SHP77 treated with DMSO at 0.1 percent for 48 hours (cell line): ENCODE data around the gene ABHD4.
"Not testable (repeated sequence)": the region's sequence is repeated elsewhere in the genome, so short reads cannot be mapped to it uniquely, and the experiment has no call there.

Source experiments
- DNase-seq: peaks from one replicate; lab custom pipeline; 2025; lab: John Stamatoyannopoulos, UW

Gene ABHD4

DNA sequence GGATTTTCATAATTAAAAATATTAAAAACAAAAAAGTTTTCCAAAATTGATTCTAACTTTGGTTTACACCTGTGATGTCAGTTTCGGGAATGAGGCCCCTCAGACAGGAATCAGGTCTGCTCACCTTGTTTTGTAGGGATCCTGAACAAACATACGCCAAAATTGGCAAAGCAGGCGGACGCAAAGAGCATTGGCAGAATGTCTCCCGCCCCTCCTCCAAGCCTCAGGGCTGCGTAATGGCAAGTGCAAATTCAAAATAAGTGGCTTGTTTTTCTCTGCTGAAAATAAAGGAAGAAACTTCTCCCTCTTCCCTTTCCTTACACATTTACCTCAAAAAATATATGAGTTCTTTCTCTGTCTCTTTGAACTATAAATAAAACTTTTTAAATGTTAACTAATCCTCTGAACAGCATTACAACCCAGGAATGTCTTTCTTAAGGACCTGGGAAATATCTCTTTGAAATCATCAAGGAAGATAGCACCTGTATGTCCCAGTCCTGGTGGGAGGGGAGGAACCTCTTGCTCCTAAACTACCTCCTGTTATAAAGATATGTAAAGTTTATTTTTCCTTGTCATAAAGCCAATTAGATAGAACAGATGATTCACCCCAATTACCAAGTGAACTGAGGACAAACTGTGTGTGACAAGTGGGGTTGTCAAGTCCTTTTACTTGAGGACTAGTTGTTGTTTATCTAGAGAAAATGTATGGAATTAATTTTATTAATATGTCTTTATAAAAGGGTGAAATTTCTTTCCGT, 29.6 kb downstream of the ABHD4 start:
- no peak for DNase-seq

DNA sequence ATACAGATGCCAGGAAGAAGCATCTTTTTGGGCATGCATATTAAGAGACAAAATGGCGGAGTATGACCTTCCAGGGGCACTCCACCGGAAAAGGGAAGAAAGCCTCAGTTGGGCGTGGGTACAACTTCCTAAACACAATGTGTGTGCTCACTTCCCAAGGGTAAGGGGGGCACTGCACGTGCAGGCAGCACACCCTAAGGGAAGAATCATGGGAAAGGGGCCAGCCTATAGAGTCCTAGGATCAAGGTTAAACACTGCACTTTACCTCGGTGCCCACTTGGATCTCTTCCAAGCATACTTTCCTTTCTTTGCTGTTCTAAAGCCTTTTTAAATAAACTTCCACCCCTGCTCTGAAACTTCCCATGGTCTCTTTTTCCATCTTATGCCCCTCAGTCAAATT, 31.3 kb downstream of the ABHD4 start:
- DNase-seq: no peak

DNA sequence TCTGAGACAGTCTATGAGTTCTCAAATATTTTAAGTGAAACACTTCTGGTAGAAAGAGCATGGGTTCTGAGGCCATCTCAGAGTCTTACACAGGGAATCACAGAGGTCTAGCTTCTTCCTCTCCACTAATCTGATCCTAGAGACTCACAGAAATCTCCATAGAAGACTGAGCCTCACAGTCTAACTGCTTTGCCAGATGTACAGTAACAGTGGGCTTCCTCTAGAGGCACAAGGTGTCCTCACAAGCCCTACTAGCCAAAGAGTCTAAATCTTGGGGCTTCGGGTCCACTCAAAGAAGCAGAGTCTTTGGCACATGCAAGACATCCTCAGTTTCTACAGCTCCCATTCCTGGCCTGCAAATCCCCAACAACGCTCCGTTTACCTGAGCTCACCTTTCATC, 32.0 kb downstream of the ABHD4 start:
- no peak for DNase-seq

DNA sequence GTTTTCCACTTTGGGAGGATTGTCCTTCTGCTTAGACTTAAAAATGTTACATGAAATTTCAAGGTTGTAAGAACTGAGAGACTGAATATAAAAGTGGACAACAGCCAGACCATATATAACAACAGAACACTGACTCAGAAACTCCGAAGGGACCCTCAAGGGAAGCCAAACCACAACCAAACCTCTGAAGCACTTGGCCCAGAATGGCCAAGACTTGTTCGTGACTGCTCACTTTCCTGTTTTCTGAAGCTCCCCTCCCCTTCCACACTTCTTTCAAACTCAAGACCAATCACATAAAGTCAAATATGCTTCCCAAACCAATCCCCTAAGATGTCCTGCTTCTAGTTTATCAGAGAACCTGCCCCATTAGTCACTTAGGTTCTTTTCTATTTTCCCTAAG, 32.4 kb downstream of the ABHD4 start:
- no peak for DNase-seq

DNA sequence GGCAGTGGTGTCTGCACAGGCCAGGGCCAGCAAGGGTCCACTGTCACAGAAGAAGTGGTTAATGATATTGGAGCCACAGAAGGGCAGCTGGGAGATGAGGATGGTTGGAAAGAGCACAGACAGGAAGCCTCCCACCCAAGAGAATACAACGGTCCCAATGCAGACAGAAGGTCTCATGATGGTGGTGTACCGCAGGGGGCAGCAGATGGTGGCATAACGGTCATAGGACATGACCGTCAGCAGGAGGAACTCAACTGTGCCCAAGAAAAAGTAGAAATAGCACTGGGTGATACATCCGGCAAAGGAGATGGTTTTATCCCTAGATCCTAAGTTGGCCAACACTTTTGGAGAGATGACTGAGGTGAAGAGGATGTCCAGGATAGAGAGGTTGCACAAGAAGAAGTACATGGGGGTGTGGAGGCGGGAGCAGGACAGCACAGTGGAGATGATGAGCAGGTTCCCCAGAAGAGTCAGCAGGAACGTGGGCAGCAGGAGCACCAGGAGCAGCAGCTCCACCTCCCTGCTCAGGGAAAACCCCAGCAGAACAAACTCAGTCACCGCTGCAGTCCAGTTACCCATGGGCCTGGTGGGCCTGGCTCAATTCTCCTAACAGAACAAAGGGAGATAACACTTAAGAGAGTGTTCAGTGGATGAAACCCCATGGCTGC, 36.3 kb downstream of the ABHD4 start:
- no peak for DNase-seq

DNA sequence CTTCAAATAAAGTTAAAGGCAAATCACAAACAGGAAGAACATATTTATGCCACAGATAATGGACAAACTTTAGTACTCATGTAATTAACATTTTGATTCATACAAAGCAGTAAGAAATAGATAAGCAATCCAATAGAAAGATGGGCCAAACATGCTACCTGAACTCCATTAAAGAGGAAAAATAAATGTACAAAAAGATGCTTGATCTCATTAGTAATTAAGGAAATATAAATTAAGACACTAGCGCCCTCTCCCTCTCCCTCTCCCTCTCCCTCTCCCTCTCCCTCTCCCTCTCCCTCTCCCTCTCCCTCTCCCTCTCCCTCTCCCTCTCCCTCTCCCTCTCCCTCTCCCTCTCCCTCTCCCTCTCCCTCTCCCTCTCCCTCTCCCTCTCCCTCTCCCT, 37.9 kb downstream of the ABHD4 start:
- not testable (repeated sequence) for DNase-seq

DNA sequence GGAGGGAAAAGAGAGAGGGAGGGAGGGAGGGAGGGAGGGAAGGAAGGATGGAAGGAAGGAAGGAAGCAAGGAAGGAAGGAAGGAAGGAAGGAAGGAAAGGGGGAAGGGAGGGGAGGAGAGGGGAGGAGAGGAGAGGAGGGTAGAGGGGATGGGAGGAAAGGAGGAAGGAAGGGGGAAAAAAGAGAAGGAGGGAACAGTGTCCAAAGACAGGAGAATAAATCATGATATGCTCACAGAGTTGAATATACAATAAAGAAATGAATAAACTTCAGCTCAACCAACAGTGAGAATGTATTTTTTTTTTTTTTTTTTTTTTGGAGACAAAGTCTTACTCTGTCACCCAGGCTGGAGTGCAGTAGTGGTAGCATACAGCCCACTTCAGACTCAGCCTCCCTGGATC, 42.1 kb downstream of the ABHD4 start:
- no peak for DNase-seq

DNA sequence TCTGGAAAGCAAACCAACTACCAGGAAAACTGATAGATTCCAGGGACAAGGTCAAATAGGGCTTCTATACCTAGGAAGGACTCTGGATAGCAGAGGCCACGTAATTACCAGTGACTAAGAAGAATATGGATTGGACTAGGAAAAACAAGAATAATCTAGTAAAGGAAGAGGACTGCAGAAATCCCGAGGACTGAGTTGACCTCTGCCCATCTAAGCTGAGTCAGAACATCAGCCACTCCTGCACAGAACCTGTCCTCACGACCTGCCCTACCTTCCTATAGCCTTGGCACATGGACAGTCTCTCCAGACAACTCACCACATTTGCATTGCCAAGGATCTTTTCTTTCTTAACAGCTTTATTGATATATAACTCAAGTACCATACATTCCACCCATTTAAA, 43.7 kb downstream of the ABHD4 start:
- no peak for DNase-seq

DNA sequence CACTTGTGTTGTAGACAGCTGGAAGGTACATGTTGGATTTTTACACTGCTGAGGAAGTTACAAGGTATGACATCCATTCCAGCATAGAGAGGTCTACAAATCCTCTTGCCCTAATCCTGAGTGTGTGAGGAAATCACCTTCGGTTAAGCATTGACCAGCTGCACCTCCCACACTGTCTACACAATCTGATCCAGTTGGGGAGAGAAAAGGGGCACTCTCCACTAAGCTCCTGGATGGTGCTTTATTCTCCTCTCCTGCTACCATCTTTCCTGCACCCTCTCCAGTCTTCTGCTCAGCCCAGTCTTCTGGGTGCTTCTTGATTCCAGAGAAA, 46.2 kb downstream of the ABHD4 start, which contains the start of gene OR6J1:
Gene OR6J1, minus strand, starts transcription at position 48 of the 331 bp plus-strand sequence. CDS start 9,541 bp downstream, outside the sequence.
- DNase-seq: no peak

DNA sequence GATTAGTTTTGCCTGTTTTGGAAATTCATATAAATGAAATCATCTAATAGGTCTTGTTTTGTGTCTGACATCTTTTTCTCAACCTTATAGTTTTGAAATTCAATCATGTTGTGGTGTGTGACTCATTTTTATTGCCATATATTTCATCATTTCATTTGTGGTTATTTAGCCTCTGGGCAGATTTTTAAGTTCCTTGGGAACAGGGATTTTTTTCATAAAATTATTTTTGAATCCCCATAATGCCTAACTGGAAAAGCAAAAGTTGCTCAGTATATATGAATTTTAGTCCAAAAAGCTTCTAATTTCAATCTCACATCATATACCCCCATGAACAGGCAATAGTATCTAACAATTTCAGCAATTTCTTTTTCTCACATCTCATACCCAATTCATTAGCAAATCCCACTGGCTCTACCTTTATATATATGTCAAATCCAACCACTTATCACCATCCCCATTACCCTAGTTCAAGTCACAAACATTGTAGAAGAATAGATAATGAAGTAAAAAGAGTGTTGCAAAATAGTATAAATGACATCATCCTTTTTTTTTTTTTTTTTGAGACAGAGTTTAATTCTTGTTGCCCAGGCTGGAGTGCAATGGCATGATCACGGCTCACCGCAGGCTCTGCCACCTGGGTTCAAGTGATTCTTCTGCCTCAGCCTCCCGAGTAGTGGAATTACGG, 48.6 kb downstream of the ABHD4 start:
- no peak for DNase-seq

DNA sequence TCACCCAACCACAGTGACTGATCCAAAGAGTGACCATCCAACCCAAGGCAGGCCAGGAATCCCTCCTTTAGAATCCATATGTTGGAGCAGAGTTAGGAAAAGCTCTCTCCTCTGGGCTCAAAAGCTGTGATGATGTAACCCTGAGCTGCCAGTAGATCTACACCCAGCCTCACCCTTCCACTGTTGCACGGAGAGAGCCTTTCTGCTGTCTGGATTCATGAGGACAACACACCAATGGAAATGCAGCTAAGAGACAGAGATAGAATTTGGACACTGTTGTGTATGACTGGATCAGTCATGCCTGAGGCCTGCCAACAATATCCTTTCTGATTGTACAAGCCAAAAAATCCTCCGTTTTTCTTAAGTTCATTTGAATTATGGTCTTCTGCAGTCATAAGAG, 50.4 kb downstream of the ABHD4 start:
- DNase-seq: no peak

DNA sequence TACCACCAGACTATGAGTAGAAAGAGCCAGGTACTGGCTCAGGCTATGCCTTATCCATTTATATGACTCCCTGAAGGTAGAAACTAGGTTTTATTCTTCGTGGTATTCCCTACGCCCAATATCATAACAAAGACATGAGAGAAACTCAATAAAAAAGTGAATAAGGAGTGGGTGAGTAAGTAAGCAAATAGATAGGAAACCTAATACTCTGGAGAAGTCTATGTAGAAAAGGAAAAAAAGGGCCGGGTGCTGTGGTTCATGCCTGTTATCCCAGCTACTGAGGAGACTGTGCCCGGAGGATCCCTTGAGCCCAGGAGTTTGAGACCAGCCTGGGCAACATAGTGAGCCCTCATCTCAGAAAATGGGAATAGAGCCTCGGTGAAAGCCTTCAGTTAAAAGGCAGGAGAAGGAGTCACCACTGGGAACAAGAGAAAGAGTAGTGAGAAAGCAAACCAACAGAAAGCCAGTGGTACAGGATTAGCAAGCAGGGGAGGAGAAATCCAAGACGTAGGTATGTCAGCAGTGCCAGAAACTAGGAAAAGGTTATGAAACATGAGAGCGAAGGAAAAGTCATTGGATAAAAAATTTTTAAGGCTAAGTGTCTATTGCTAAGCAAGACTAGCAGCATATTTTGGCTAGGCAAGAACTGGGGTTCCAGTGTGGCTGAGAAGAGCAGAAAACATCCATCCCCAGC, 52.1 kb downstream of the ABHD4 start:
- DNase-seq: no peak

DNA sequence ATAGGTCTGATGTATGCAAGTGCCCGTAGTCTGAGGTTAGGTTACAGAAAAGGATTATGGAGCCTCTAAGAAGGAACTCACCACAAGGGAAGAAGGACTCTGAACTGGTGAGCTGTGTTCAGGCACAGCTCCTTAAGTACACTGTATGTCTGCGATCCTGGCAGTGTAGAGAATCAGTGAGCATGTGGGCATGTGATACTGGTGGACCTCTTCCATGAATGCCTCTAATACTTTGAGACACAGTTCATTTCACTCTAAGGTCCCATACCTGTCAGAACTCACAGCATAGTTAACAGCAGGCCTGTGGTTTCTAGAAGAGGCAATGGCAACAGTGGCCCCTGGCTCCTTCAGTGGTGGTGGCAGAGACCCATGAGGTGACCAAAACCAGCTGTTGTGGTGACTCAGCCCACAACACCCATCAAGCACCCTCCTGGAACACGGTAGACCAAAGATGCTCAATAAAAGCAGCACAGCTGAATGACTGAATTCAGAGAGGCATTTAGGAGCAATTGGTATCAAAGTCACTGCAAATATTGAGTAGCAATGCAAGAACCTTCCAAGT, 52.9 kb downstream of the ABHD4 start:
- DNase-seq: no peak

DNA sequence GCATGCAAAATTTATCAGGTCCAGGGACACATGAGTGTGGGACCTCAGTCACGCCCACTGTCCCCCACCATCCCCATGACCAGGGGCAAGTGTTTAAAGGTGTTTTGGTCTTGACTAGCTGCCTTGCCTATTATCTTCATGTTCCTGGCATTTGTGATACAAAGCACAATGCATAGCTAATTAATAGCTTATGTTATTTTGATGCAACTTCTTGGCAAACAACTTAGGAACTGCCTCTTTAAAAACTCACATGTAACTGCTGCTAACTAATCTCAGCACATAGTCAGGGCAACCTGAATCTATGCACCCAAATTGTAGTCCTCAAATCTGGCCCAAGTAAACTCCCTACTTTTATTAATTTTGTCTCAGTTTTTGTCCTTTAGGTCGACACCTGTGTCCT, 53.5 kb downstream of the ABHD4 start:
- no peak for DNase-seq

DNA sequence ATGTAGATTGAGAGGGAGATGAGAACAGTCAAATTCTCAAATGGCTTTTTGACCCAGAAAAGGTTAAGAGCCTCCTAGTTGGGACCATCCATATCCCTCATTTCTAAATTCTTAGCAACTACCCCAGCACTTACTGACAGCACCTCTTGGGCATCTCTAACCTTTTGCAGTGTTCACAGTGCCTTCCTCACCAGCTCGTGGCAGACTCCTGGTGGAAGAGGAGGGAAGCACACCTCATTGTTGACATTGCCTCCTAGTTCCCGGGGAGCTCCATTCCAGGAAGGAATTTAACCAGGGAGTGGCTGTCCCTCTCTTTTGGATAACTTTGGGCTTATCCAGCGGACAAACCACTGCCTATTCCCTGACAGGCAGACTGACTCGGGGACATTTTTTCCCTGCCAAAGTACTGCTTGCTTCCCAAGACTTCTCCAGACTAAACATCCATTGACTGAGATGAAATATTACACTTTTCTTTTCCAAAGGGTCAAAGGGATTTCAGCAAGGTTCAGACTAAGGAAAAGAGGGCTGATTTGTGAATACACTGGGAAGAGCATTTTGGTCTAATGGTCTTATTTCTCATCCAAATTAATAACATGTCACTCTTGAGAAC, 55.0 kb downstream of the ABHD4 start:
- no peak for DNase-seq

DNA sequence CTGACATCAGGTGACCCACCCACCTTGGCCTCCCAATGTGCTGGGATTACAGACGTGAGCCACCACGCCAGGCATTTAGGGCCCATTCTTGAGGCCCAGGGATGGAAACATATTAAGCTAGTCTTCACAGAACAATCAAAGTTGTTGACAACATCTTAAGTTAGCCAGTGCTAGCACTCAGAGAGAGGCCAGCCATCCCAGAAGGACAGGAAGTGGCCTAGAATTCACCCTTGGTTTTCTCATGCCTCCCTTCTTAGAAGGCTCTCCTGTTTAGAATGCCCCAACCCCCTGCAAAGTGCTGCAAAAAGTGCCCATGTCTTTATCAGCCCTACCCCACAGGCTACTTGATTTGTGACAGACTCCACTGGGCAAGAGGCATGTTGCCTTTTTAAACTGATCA, 58.1 kb downstream of the ABHD4 start:
- DNase-seq: no peak

DNA sequence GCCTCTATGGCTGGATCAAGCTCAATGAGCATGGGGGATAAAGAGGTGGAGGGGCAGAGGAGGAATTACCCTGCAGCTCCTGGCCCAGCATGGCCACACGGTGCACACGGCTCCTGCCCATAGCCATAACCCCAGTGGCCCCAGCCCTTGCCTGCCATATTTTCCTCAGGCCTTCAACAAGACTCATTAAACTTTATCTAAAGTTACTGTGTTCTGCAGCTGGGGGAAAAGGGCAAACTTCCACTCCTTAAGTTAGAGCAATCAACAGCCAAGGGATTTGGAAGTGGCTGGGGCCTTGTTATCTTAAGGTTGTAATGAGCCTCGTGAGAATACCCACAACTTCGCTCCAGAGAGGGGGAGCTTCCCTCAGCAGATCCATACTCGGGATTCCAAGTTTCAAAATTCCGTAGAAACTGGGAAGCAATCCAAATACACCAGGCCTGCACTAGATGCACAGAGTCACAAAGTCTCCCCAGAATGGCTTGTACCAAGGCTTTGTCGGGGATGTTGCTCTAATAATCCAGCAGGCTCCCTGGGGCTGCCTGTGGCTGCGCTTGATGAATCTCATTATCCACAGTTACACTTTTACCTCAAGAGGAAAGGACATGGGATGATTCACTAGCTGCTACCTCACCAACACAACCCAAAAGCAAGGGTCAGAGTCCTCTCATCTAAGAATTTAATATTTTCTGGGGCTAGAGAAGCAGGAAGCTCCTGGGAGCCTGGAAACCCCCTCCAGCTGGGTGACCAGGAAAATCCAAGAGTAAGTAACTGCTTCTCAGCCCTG, 59.0 kb downstream of the ABHD4 start:
- DNase-seq: no peak

DNA sequence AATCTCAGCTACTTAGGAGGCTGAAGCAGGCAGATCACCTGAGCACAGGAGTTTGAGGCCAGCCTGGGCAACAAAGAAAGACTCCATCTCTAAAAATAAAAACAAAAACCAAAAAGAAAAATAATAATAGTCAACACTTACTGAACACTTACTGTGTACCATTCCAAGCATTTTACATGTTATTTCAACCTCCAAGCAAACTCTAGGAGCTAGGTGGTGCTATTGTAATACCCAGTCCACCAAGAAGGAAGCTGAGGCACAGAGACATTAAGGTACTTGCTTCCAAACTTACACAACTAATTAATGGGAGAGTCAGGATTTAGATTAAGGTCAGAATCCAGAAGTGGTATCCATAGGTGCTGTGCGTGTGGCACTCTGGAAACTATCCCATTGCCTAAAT, 59.8 kb downstream of the ABHD4 start:
- DNase-seq: no peak

DNA sequence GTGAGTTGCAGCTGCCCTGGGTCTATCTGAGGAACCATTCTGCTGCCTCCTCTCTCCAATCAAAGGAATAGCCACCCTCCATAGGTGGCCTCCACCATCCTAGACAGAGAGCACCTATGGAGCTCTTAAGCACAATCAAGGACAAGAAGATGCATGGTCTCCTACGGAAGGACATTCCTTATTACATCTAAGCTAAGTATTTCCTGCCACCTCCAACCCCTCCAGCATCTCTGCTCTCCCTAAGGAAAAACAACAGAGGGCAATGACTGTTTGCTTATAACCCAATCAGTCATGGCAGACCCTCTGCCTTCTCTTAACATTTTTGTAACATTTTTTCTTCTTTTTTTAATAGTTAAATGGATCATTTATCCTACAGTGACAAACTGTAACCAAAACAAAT, 60.8 kb downstream of the ABHD4 start:
- DNase-seq: no peak

DNA sequence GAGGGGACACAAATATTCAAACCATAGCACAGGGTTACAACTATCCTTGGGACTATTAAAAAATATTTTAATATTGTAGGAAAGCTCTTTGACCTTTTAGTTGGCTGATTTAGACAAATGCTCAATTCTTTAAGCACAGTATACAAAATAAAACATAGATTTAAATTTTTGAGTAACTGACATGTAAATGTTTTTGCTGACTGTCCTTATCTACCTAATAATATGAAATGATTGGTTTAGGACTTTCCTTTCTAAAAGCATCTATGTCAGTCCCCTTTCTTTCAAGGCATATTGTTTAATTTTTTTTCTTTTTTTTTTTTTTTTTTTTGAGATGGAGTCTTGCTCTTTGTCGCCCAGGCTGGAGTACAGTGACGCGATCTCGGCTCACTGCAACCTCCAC, 62.6 kb downstream of the ABHD4 start:
- no peak for DNase-seq
